IMR-90 (cell line): ENCODE results near the gene CTR9. TPM values are rescaled to one million over a fixed set of nuclear protein-coding genes. Genes with fewer than 3 reads are reported as not detected.

Source experiments
- ATAC-seq: fragments of 200-7000 bp; cut with Tn5 transposase; 2 replicates; pipeline ENCODE4 v1.9.1; 2020; ENCODE audit warnings: low read depth, mild to moderate bottlenecking, moderate library complexity
- BruUV-seq: library from RNA; stranded (reverse); fragments of 400-500 nt; replicated peaks from 2 replicates; lab custom pipeline; 2021; lab: Mats Ljungman, UMichigan
- CTCF ChIA-PET: fragments of 300-600 bp; formaldehyde crosslinking; extraction: SDS; loops from one replicate; lab custom pipeline; 2021; ENCODE audit warnings: antibody characterized with exemption; lab: Yijun Ruan, JAX
- POLR2A ChIA-PET: fragments of 300-600 bp; sonication (Branson Sonifier 250); formaldehyde crosslinking; loops from one replicate; lab custom pipeline; 2022; ENCODE audit warnings: antibody characterized with exemption; ENCODE audit not compliant: unreplicated experiment; lab: Charles Lee
- DNase-seq: peaks from one replicate; pipeline ENCODE4 v3.0.0; 2013
- H2AFZ ChIP-seq: replicated peaks from 2 replicates; pipeline ENCODE3; 2013; ENCODE audit warnings: low read length, mild to moderate bottlenecking; ENCODE audit not compliant: poor library complexity
- H2AK5ac ChIP-seq: 2 replicates; pipeline ENCODE4 v1.6.1; 2013; ENCODE audit warnings: low read depth, low read length, inconsistent platforms
- H2AK9ac ChIP-seq: replicated peaks from 2 replicates; pipeline ENCODE3; 2013; ENCODE audit warnings: mild to moderate bottlenecking, low read depth, low read length, moderate library complexity; ENCODE audit not compliant: poor library complexity
- H2BK120ac ChIP-seq: 2 replicates; pipeline ENCODE4 v1.6.1; 2013; ENCODE audit warnings: low read depth, low read length, inconsistent platforms
- H2BK15ac ChIP-seq: 3 replicates; pipeline ENCODE4 v1.6.1; 2013; ENCODE audit warnings: low read depth, low read length, inconsistent platforms
- H2BK20ac ChIP-seq: 2 replicates; pipeline ENCODE4 v1.6.1; 2013; ENCODE audit warnings: low read depth, mild to moderate bottlenecking, inconsistent platforms, low read length, moderate library complexity
- H2BK5ac ChIP-seq: 2 replicates; pipeline ENCODE4 v1.6.1; 2013; ENCODE audit warnings: mild to moderate bottlenecking, low read depth, low read length, inconsistent platforms; ENCODE audit not compliant: poor library complexity, severe bottlenecking
- H3K14ac ChIP-seq: replicated peaks from 2 replicates; pipeline ENCODE4 v1.6.1; 2013; ENCODE audit warnings: low read depth, low read length, inconsistent platforms
- H3K18ac ChIP-seq: 2 replicates; pipeline ENCODE4 v1.6.1; 2013; ENCODE audit warnings: low read depth, low read length, control low read depth
- H3K23ac ChIP-seq: 2 replicates; pipeline ENCODE4 v1.6.1; 2013; ENCODE audit warnings: low read depth, low read length, inconsistent platforms
- H3K27ac ChIP-seq: 2 replicates; pipeline ENCODE4 v1.5.1; 2013; ENCODE audit warnings: mild to moderate bottlenecking, control low read depth, low read length; ENCODE audit not compliant: insufficient read depth
- H3K27me3 ChIP-seq: 2 replicates; pipeline ENCODE4 v1.6.1; 2013; ENCODE audit warnings: low read length; ENCODE audit not compliant: control insufficient read depth, insufficient read depth
- H3K36me3 ChIP-seq: 2 replicates; pipeline ENCODE4 v1.6.1; 2013; ENCODE audit warnings: low read length, mixed read lengths; ENCODE audit not compliant: control insufficient read depth, insufficient read depth
- H3K4ac ChIP-seq: 2 replicates; pipeline ENCODE4 v1.6.1; 2013; ENCODE audit warnings: low read depth, low read length, inconsistent platforms
- H3K4me1 ChIP-seq: 2 replicates; pipeline ENCODE4 v1.6.1; 2013; ENCODE audit warnings: low read length, mixed read lengths; ENCODE audit not compliant: control insufficient read depth, insufficient read depth
- H3K4me2 ChIP-seq: 2 replicates; pipeline ENCODE4 v1.6.1; 2013; ENCODE audit warnings: low read depth, mild to moderate bottlenecking, control low read depth, low read length, moderate library complexity
- H3K4me3 ChIP-seq: 2 replicates; pipeline ENCODE4 v1.5.1; 2013; ENCODE audit warnings: low read depth, mild to moderate bottlenecking, control low read depth, low read length, moderate library complexity; ENCODE audit not compliant: insufficient read depth
- H3K56ac ChIP-seq: 2 replicates; pipeline ENCODE4 v1.6.1; 2013; ENCODE audit warnings: low read length, inconsistent platforms; ENCODE audit not compliant: insufficient read depth; ENCODE audit errors: extremely low read depth
- H3K79me1 ChIP-seq, 2 experiments: 2 replicates each; pipeline ENCODE4 v1.6.1; 2013; ENCODE audit warnings: low read length in 2 of 2, inconsistent platforms in 1 of 2, low read depth in 1 of 2
- H3K9ac ChIP-seq: 2 replicates; pipeline ENCODE4 v1.6.1; 2013; ENCODE audit warnings: low read depth, low read length, control low read depth
- H3K9me1 ChIP-seq: 2 replicates; pipeline ENCODE4 v1.6.1; 2013; ENCODE audit warnings: low read length, inconsistent platforms; ENCODE audit not compliant: insufficient read depth
- H3K9me3 ChIP-seq: 2 replicates; pipeline ENCODE4 v1.6.1; 2013; ENCODE audit warnings: low read length; ENCODE audit not compliant: control insufficient read depth, insufficient read depth
- H4K20me1 ChIP-seq: 2 replicates; pipeline ENCODE4 v1.6.1; 2013; ENCODE audit warnings: low read length, inconsistent platforms; ENCODE audit not compliant: insufficient read depth
- H4K5ac ChIP-seq: 2 replicates; pipeline ENCODE4 v1.6.1; 2013; ENCODE audit warnings: mild to moderate bottlenecking, low read depth, low read length, control low read depth
- H4K8ac ChIP-seq, 2 experiments: 2 replicates each; pipeline ENCODE4 v1.6.1; 2013; ENCODE audit warnings: low read depth in 2 of 2, low read length in 2 of 2, control low read depth in 1 of 2, inconsistent platforms in 1 of 2
- H4K91ac ChIP-seq: 2 replicates; pipeline ENCODE4 v1.6.1; 2013; ENCODE audit warnings: low read depth, low read length, inconsistent platforms; ENCODE audit not compliant: insufficient read depth
- BHLHE40 ChIP-seq: fragments of 150-350 bp; IDR thresholded peaks from 2 replicates; pipeline ENCODE4 v1.6.1; 2016; ENCODE audit warnings: mild to moderate bottlenecking, low read depth, low read length
- CEBPB ChIP-seq: IDR thresholded peaks from 2 replicates; pipeline ENCODE4 v1.6.1; 2012; ENCODE audit warnings: low read depth, low read length, improper control_type of control experiment
- CHD1 ChIP-seq: IDR thresholded peaks from 2 replicates; pipeline ENCODE4 v1.6.1; 2012; ENCODE audit warnings: low read depth, low read length, improper control_type of control experiment
- CTCF ChIP-seq: conservative IDR thresholded peaks from 2 replicates; pipeline ENCODE4 v1.5.1; 2012; ENCODE audit warnings: mild to moderate bottlenecking, low read depth, low read length, improper control_type of control experiment
- ELK1 ChIP-seq: fragments of 150-350 bp; IDR thresholded peaks from 2 replicates; pipeline ENCODE4 v1.6.1; 2016; ENCODE audit warnings: low read depth, mild to moderate bottlenecking, low read length, moderate library complexity, borderline replicate concordance
- FOS ChIP-seq: fragments of 150-350 bp; IDR thresholded peaks from 2 replicates; pipeline ENCODE4 v1.6.1; 2016; ENCODE audit warnings: low read depth, low read length
- MAFK ChIP-seq: IDR thresholded peaks from 2 replicates; pipeline ENCODE4 v1.6.1; 2012; ENCODE audit warnings: low read depth, low read length, improper control_type of control experiment
- MAZ ChIP-seq: IDR thresholded peaks from 2 replicates; pipeline ENCODE4 v1.6.1; 2012; ENCODE audit warnings: low read depth, mild to moderate bottlenecking, low read length, improper control_type of control experiment, moderate library complexity, borderline replicate concordance
- MXI1 ChIP-seq: IDR thresholded peaks from 2 replicates; pipeline ENCODE4 v1.6.1; 2012; ENCODE audit warnings: low read depth, mild to moderate bottlenecking, low read length, moderate library complexity, borderline replicate concordance
- NFE2L2 ChIP-seq: fragments of 150-350 bp; IDR thresholded peaks from 2 replicates; pipeline ENCODE4 v1.6.1; 2016; ENCODE audit warnings: low read depth, mild to moderate bottlenecking, low read length
- POLR2A ChIP-seq: IDR thresholded peaks from 2 replicates; pipeline ENCODE4 v1.6.1; 2012; ENCODE audit warnings: mild to moderate bottlenecking, low read depth, low read length
- RAD21 ChIP-seq: IDR thresholded peaks from 2 replicates; pipeline ENCODE4 v1.6.1; 2012; ENCODE audit warnings: low read length, improper control_type of control experiment
- RCOR1 ChIP-seq: IDR thresholded peaks from 2 replicates; pipeline ENCODE4 v1.6.1; 2012; ENCODE audit warnings: mild to moderate bottlenecking, low read length, improper control_type of control experiment; ENCODE audit not compliant: insufficient replicate concordance
- RFX5 ChIP-seq: IDR thresholded peaks from 2 replicates; pipeline ENCODE4 v1.8.0; 2012; ENCODE audit warnings: low read depth, mild to moderate bottlenecking, low read length, moderate library complexity
- SMC3 ChIP-seq: fragments of 150-350 bp; IDR thresholded peaks from 2 replicates; pipeline ENCODE4 v1.6.1; 2016; ENCODE audit warnings: low read depth, mild to moderate bottlenecking, antibody characterized with exemption, low read length, moderate library complexity
- USF2 ChIP-seq: fragments of 150-350 bp; IDR thresholded peaks from 2 replicates; pipeline ENCODE4 v1.6.1; 2017; ENCODE audit warnings: mild to moderate bottlenecking, antibody characterized with exemption, low read length, low read depth
- WGBS, 2 experiments: methylation state at CpG; one replicate each; pipeline versions ENCODE4 v1.1.5 to v1.1.7; 2013; ENCODE audit warnings: missing lambda C conversion rate in 2 of 2; ENCODE audit not compliant: insufficient read length in 1 of 2; ENCODE audit errors: extremely low coverage in 2 of 2; 5-methylcytosine and 5-hydroxymethylcytosine counted together
- dilution Hi-C: fragments of 300-500 bp; cut with HindIII; formaldehyde crosslinking; loops from one replicate; pipeline ENCODE4 v1.14.3; 2018; ENCODE audit warnings: low sequenced_read_pairs; ENCODE audit not compliant: unreplicated experiment
- in situ Hi-C: fragments of 300-500 bp; cut with MboI; formaldehyde crosslinking; loops from 3 replicates; pipeline ENCODE4 v1.14.3; 2019; ENCODE audit warnings: low sequenced_read_pairs, inconsistent platforms, mixed read lengths
- intact Hi-C: fragments of 100-400 bp; cut with micrococcal nuclease; formaldehyde crosslinking; loops from 2 replicates; pipeline ENCODE4 v1.10.0; 2022
- polyA plus RNA-seq, 3 experiments: library from polyadenylated mRNA; depleted of rRNA; stranded (reverse); fragments of >200 nt; gene quantifications; 2 replicates each; pipeline ENCODE4 v1.2.3, GENCODE V29; 2012; ENCODE audit warnings: low replicate concordance in 1 of 3
- total RNA-seq: library from RNA; depleted of rRNA; stranded (reverse); fragments of >200 nt; gene quantifications from 2 replicates; pipeline ENCODE4 v1.2.3, GENCODE V29; 2012

The CTR9 gene
- total and polyA plus RNA-seq, 2 of the 4 experiments (the other 2 are of a cell fraction), result 16.8 to 37.1 TPM

- Histone ChIP-seq H4K91ac (peak overlapping the region; percentile 20; the same call in 1 of the 2 replicates), H3K79me1 (0 out of 4 replicates have a peak, but pooled peaks cover 4 to 5% of the 10 kb centered on the region in 2 experiments), H2AFZ (no peak overlapping the region), H2BK20ac (no peak overlapping the region), H2BK15ac (0 out of 3 replicates have a peak overlapping the region, but pooled peaks have one; percentile 7), H3K9me1 (peaks cover 11% of the 10 kb centered on the region), H3K36me3 (peaks cover 40% of the 10 kb centered on the region), H2BK5ac (peak overlapping the region; percentile 66), H3K4me2 (no peak overlapping the region), H2AK9ac (no peak overlapping the region), H3K18ac (no peak overlapping the region), H2BK120ac (no peak overlapping the region; the same call in 1 of the 2 replicates), H3K23ac (no peak overlapping the region), H4K5ac (0 out of 2 replicates have a peak overlapping the region, but pooled peaks have one; percentile 9), H3K56ac (no peak overlapping the region), H4K20me1 (0 out of 2 replicates have a peak, but pooled peaks cover 4% of the 10 kb centered on the region), H3K4me3 (no peak overlapping the region), H3K27me3 (no peaks in the 10 kb centered on the region), H3K4ac (peak overlapping the region; percentile 34; the same call in 1 of the 2 replicates), H3K9ac (no peak overlapping the region), H4K8ac (no peak overlapping the region), H2AK5ac (peak overlapping the region; percentile 38; the same call in 1 of the 2 replicates), H3K27ac (no peak overlapping the region), H3K4me1 (peaks cover 10% of the 10 kb centered on the region), H3K14ac (no peak overlapping the region), H3K9me3 (no peaks in the 10 kb centered on the region)
- intact Hi-C loops (no loop called here), in situ Hi-C loops (loop anchor here (25.0 kb wide), 1 partner anchor 1485 kb away; no protein-coding TSS in a partner anchor), dilution Hi-C loops (no loop called here)
- no TSS peak for BruUV-seq
- DNase-seq, result no peak
- CTCF ChIA-PET, result no interaction called here
- 83% methylated on average over 1 of the region's 3 CpGs; no CpG with 5 or more reads in 1 of the 2 experiments for WGBS, 2 experiments
- POLR2A ChIA-PET, result no interaction called here
- ATAC-seq, result no peak
- TF ChIP-seq RFX5 (no peak), POLR2A (no peak), SMC3 (no peak), RAD21 (no peak), MAFK (no peak), MXI1 (no peak), CTCF (no peak), USF2 (no peak), CEBPB (no peak), ELK1 (no peak), BHLHE40 (no peak), FOS (no peak), RCOR1 (no peak), MAZ (no peak), NFE2L2 (no peak), CHD1 (no peak)
Measured at GRCh38 chr11:10777393-10777793, 26.3 kb downstream of the CTR9 start.
